ENCODE measurements around the gene TWIST2.

DNA sequence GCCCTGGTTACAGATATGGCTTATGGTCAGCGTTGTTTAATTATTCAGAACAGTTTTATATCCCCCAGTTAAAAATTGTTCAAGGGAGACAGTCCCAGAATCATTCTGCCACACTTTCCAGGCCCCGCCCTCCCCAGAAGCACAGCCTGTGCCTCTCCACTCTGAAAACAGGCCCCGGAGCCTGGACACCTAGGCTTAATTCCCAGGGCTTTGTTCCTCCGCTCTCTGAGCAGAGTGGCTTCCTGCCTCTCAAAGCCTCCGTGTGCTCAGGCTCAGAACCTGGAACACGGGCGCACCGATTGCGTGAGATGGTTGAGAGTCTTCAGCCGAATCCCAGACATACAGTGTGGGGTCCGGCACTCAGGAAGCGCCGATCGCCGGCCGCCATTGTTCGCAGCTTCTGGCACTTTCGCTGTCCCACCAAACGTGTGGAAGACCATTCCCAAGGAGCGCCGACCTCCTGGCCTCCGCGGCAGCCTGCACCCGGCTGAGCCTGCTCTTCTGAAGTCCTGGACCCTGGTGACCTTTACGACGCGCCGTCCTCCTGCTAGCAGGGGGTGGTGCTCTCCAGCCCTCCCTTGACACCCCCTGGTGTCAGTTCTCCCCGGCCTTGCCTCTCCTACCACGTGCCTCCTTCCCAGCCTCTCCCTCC, 45.6 kb downstream of the TWIST2 start:
- TF ChIP-seq POLR2A (IDR thresholded peaks at IDR 0.05) (no peak), CTCF (IDR thresholded peaks at IDR 0.05) (no peak)

Measured in breast epithelium (tissue), 3 donors.